ENCODE results near the gene RIPOR2. TPM values are rescaled to one million over a fixed set of nuclear protein-coding genes. Genes with fewer than 3 reads are reported as not detected.

The RIPOR2 gene
- total RNA-seq, 1 experiment from 2014 or later = 5.0 TPM

DNA sequence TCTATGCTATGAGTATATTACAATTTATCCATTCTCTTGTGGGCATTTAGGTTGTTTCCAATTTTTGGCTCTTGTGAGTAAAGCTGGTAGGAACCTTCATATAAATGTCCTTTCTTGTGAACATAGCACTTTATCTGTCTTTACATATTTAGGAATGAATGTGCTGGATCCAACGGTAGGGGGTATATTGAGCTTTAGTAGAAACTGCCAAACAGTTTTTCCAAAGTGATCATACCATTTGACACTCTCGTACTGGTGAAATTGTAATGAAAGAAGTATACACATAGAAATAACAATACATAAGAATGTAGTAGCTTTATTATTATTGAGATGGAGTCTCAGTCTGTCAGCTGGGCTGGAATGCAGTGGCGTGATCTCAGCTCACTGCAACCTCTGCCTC, 106.1 kb downstream of the RIPOR2 start:
- Histone ChIP-seq H4K8ac (replicated peaks; ENCODE audit: insufficient read length, low read depth, low read length) (no peak overlapping the region), H3K14ac (ENCODE audit: insufficient read depth, low read length) (no peak overlapping the region), H4K91ac (ENCODE audit: insufficient read length, low read depth, low read length) (no peak overlapping the region), H2BK5ac (ENCODE audit: insufficient read length, low read length) (no peak overlapping the region), H3K23ac (ENCODE audit: insufficient read length, low read depth, low read length) (no peak overlapping the region), H2BK120ac (ENCODE audit: low read depth, low read length, poor library complexity, severe bottlenecking) (no peak overlapping the region), H2AK5ac (ENCODE audit: insufficient read length, low read length) (no peak overlapping the region), H3K23me2 (ENCODE audit: insufficient read length, low read depth, low read length, poor library complexity, severe bottlenecking) (no peaks in the 10 kb centered on the region), H3K9me3 (ENCODE audit: control insufficient read depth, low read depth, low read length) (no peaks in the 10 kb centered on the region), H3K18ac (ENCODE audit: insufficient read length, low read depth, low read length) (no peak overlapping the region), H3K27ac (ENCODE audit: insufficient read length, low read depth, low read length) (no peak overlapping the region), H2BK12ac (ENCODE audit: insufficient read length, low read depth, low read length) (no peak overlapping the region), H3K79me1 (ENCODE audit: insufficient read depth, low read depth, low read length, poor library complexity, severe bottlenecking) (no peaks in the 10 kb centered on the region), H3K56ac (ENCODE audit: insufficient read length, low read depth, low read length) (no peak overlapping the region), H2BK20ac (ENCODE audit: low read depth, low read length, poor library complexity, severe bottlenecking) (no peak overlapping the region), H3K27me3 (ENCODE audit: insufficient read depth, low read length) (no peaks in the 10 kb centered on the region), H4K20me1 (ENCODE audit: control insufficient read depth, insufficient read depth, insufficient read length) (no peaks in the 10 kb centered on the region), H3T11ph (ENCODE audit: low read length) (no peak overlapping the region), H2BK15ac (ENCODE audit: low read depth, low read length) (no peak overlapping the region), H4K5ac (ENCODE audit: insufficient read length, low read depth, low read length) (no peak overlapping the region), H3K4me1 (ENCODE audit: insufficient read depth, low read length) (no peaks in the 10 kb centered on the region), H3K9ac (ENCODE audit: extremely low read depth, insufficient read length, low read length) (no peak overlapping the region), H3K79me2 (ENCODE audit: insufficient read depth, low read length) (no peaks in the 10 kb centered on the region), H3K4ac (ENCODE audit: low read depth, low read length) (no peak overlapping the region), H2AFZ (ENCODE audit: low read length) (no peak overlapping the region), H3K4me2 (ENCODE audit: insufficient read depth, insufficient read length, low read length) (no peak overlapping the region)
- no peaks in the 10 kb centered on the region for H3K9me3 Mint-ChIP-seq
- no peaks in the 10 kb centered on the region for H3K27me3 Mint-ChIP-seq (ENCODE audit: low read depth)
- DNase-seq = no peak
- no CpG with 5 or more reads among the region's 3 CpGs for WGBS (ENCODE audit: extremely low coverage, insufficient read length, low lambda C conversion rate)
- no peak overlapping the region for H3K4me3 Mint-ChIP-seq
- H3K36me3 Mint-ChIP-seq (ENCODE audit: insufficient read depth in 1 of 3, low read depth in 3 of 3) = peaks cover 0 to 4% (median 0%) of the 10 kb centered on the region in 3 experiments; a peak in 1 of 7 replicates
- peak overlapping the region in 2 of 3 experiments; percentile 27 to 68; a peak in 3 of 7 replicates for H3K27ac Mint-ChIP-seq
- peaks cover 23 to 36% of the 10 kb centered on the region in 2 experiments for H3K4me1 Mint-ChIP-seq
- TF ChIP-seq, protein P1, sequence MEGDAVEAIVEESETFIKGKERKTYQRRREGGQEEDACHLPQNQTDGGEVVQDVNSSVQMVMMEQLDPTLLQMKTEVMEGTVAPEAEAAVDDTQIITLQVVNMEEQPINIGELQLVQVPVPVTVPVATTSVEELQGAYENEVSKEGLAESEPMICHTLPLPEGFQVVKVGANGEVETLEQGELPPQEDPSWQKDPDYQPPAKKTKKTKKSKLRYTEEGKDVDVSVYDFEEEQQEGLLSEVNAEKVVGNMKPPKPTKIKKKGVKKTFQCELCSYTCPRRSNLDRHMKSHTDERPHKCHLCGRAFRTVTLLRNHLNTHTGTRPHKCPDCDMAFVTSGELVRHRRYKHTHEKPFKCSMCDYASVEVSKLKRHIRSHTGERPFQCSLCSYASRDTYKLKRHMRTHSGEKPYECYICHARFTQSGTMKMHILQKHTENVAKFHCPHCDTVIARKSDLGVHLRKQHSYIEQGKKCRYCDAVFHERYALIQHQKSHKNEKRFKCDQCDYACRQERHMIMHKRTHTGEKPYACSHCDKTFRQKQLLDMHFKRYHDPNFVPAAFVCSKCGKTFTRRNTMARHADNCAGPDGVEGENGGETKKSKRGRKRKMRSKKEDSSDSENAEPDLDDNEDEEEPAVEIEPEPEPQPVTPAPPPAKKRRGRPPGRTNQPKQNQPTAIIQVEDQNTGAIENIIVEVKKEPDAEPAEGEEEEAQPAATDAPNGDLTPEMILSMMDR (conservative IDR thresholded peaks at IDR 0.05) = no peak

Data from H9 (cell line).